DOHH2 (cell line): ENCODE data around the gene ARRDC3.

Source experiments
- CTCF ChIP-seq: fragments of 200-600 bp; sonication (generic); IDR thresholded peaks from one replicate; pipeline ENCODE4 v1.5.1; 2014; ENCODE audit warnings: antibody characterized with exemption, mild to moderate bottlenecking, low read depth, low read length; ENCODE audit not compliant: poor library complexity, severe bottlenecking
- EZH2phosphoT487 ChIP-seq: fragments of 200-600 bp; sonication (generic); IDR thresholded peaks from 2 replicates; pipeline ENCODE4 v1.6.1; 2017; ENCODE audit warnings: borderline replicate concordance, mild to moderate bottlenecking, antibody characterized with exemption, low read length, moderate library complexity, mixed read lengths

- TF ChIP-seq CTCF (no peak), EZH2phosphoT487 (no peak)
Observed at GRCh38 chr5:91381239-91381773, 1.8 kb downstream of the ARRDC3 start.
